Stromal cell of bone marrow (primary cell): ENCODE measurements around the gene FAM216B.
A peak's percentile ranks its signal among the peaks of the same experiment; 100 is the strongest.
"Not testable (repeated sequence)": the region's sequence is repeated elsewhere in the genome, so short reads cannot be mapped to it uniquely, and the experiment has no call there.

Source experiments
- DNase-seq: peaks from one replicate; pipeline ENCODE4 v3.0.0-alpha.2; 2012; ENCODE audit warnings: low read depth

FAM216B gene

GRCh38 chr13:42781352-42781751 is at the start of gene FAM216B:
TSS of gene FAM216B (plus strand) at chr13:42781584. CDS start at chr13:42784068, 2,484 bp downstream.
- DNase-seq, result no peak

- DNase-seq, result no peak
These were observed 49.3 kb upstream of the FAM216B start for GRCh38 chr13:42732073-42732472.

GRCh38 chr13:42733046-42733445 is 48.3 kb upstream of the FAM216B start:
- DNase-seq, result no peak

- DNase-seq, result no peak
These were observed 46.4 kb upstream of the FAM216B start for GRCh38 chr13:42735010-42735409.

GRCh38 chr13:42740753-42741152 is 40.6 kb upstream of the FAM216B start:
- DNase-seq, result no peak

- DNase-seq, result no peak
These were observed 39.5 kb upstream of the FAM216B start for GRCh38 chr13:42741914-42742313.

- no peak for DNase-seq
These were observed 35.7 kb upstream of the FAM216B start for GRCh38 chr13:42745655-42746054.

GRCh38 chr13:42746866-42747265 is 34.5 kb upstream of the FAM216B start:
- DNase-seq, result no peak

- peak; percentile 63 for DNase-seq
These were observed 33.9 kb upstream of the FAM216B start for GRCh38 chr13:42747399-42747873.

- DNase-seq, result no peak
These were observed 30.6 kb upstream of the FAM216B start for GRCh38 chr13:42750794-42751193.

GRCh38 chr13:42751693-42752092 is 29.7 kb upstream of the FAM216B start:
- DNase-seq, result no peak

GRCh38 chr13:42752731-42753130 is 28.7 kb upstream of the FAM216B start:
- DNase-seq, result no peak

- DNase-seq, result no peak
These were observed 27.7 kb upstream of the FAM216B start for GRCh38 chr13:42753697-42754096.

GRCh38 chr13:42754801-42755510 is 26.4 kb upstream of the FAM216B start:
- DNase-seq, result no peak

- no peak for DNase-seq
These were observed 23.5 kb upstream of the FAM216B start for GRCh38 chr13:42757678-42758420.

GRCh38 chr13:42758515-42758914 is 22.9 kb upstream of the FAM216B start:
- no peak for DNase-seq

GRCh38 chr13:42760951-42761350 is 20.4 kb upstream of the FAM216B start:
- peak; percentile 24 for DNase-seq

- no peak for DNase-seq
These were observed 19.1 kb upstream of the FAM216B start for GRCh38 chr13:42762251-42762650.

- DNase-seq, result peak; percentile 73
These were observed 18.5 kb upstream of the FAM216B start for GRCh38 chr13:42762917-42763316.

GRCh38 chr13:42766016-42766415 is 15.4 kb upstream of the FAM216B start:
- DNase-seq, result no peak

- no peak for DNase-seq
These were observed 11.7 kb upstream of the FAM216B start for GRCh38 chr13:42769650-42770049.

- not testable (repeated sequence) for DNase-seq
These were observed 4.8 kb upstream of the FAM216B start for GRCh38 chr13:42776558-42776957.

GRCh38 chr13:42777467-42777866 is 3.9 kb upstream of the FAM216B start:
- no peak for DNase-seq
